ENCODE measurements around the gene EPX. TPM values are rescaled to one million over a fixed set of nuclear protein-coding genes. Genes with fewer than 3 reads are reported as not detected.

The EPX gene
- total RNA-seq, 4 donors from 2014 or later, result not detected

DNA sequence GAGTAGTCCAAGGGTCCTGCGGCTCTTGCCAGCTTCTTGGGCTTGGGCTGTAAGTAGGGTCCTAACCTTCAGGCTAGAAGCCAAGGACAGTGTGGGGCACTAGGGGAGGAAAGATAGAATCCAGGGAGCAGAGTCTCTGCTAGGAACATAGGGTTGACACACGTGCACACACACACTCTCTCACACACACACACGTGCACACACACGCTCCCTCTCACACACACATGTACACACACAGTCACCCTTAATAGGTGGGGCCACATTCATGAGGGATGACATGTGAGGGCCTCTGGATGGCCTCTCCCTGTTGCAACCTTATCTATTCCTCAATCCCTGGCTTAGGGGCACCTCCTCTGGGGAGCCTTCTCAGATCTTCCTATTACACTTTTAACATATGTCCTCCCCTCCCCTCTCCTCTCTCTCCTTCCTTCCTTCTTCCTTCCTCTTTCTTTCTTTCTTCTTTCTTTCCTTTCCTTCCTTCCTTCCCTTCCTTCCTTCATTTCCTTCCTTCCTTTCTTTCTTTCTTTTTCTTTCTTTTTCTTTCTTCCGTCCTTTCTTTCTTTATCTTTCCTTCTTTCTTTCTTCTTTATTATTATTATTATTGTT, 3.1 kb downstream of the EPX start:
- no peak for ATAC-seq
- TF ChIP-seq POLR2A (IDR thresholded peaks at IDR 0.05), result no peak
- TF ChIP-seq POLR2AphosphoS5 (IDR thresholded peaks at IDR 0.05), result no peak
- TF ChIP-seq EP300 (IDR thresholded peaks at IDR 0.05), result no peak
- TF ChIP-seq, protein P1, sequence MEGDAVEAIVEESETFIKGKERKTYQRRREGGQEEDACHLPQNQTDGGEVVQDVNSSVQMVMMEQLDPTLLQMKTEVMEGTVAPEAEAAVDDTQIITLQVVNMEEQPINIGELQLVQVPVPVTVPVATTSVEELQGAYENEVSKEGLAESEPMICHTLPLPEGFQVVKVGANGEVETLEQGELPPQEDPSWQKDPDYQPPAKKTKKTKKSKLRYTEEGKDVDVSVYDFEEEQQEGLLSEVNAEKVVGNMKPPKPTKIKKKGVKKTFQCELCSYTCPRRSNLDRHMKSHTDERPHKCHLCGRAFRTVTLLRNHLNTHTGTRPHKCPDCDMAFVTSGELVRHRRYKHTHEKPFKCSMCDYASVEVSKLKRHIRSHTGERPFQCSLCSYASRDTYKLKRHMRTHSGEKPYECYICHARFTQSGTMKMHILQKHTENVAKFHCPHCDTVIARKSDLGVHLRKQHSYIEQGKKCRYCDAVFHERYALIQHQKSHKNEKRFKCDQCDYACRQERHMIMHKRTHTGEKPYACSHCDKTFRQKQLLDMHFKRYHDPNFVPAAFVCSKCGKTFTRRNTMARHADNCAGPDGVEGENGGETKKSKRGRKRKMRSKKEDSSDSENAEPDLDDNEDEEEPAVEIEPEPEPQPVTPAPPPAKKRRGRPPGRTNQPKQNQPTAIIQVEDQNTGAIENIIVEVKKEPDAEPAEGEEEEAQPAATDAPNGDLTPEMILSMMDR (IDR thresholded peaks at IDR 0.05), result no peak
- Histone ChIP-seq H3K9me3 (no peaks in the 10 kb centered on the region), H3K36me3 (no peaks in the 10 kb centered on the region), H3K4me3 (no peak overlapping the region), H3K27ac (no peak overlapping the region), H3K4me1 (no peaks in the 10 kb centered on the region), H3K27me3 (peaks cover 82% of the 10 kb centered on the region)
- WGBS, 2 donors (ENCODE audit: low coverage in 1 of 2), result 75 to 92% methylated on average over 2 to 5 of the region's 5 CpGs

DNA sequence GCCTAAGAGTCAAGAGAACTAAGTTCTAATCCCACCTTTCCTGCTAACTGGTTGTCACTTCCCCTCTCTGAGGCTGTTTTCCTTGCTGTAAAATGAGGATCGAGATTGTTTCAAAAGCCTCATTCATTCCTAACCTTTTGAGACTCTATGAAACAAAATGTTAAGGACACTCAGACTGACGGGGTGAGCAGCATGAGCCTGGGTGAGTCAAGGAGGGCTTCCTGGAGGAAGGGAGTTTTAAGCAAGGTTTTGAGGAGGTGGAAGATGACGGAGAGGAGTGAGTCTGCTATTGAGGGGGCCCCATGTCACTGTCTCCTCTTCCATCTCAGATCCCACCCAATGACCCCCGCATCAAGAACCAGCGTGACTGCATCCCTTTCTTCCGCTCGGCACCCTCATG, 4.1 kb downstream of the EPX start:
- 78 to 79% methylated on average over 5 to 6 of the region's 7 CpGs for WGBS, 2 donors (ENCODE audit: low coverage in 1 of 2)
- Histone ChIP-seq H3K4me1 (no peaks in the 10 kb centered on the region), H3K9me3 (no peaks in the 10 kb centered on the region), H3K27ac (no peak overlapping the region), H3K4me3 (no peak overlapping the region), H3K36me3 (no peaks in the 10 kb centered on the region), H3K27me3 (peaks cover 72% of the 10 kb centered on the region)
- no peak for ATAC-seq
- TF ChIP-seq, protein P1 (IDR thresholded peaks at IDR 0.05), result no peak
- no peak for TF ChIP-seq POLR2A (IDR thresholded peaks at IDR 0.05)
- no peak for TF ChIP-seq POLR2AphosphoS5 (IDR thresholded peaks at IDR 0.05)
- no peak for TF ChIP-seq EP300 (IDR thresholded peaks at IDR 0.05)

DNA sequence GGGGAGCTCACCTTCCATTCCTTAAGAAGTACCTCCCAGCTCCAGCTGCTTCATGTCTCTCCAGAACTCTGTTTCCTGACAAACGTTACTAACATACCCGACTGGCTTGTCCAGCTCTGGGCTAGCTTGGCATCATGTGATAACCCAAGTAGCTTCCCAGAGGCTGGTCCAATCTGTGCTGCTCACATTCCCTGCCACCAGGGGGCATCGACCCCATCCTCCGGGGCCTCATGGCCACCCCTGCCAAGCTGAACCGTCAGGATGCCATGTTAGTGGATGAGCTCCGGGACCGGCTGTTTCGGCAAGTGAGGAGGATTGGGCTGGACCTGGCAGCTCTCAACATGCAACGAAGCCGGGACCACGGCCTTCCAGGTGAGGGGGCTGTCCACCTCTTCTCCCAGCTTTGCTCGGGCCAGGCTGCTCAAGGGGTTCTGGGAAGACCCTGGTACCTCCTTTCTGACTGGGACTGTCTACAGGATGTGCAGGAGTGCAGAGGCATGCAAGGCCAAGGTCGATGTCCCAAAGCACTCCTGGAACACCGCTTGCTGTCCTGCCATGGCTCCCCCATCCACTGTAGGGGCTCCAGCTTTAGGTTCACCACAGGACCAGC, 7.6 kb downstream of the EPX start:
- H3K36me3 ChIP-seq, result peaks cover 0 to 11% of the 10 kb centered on the region in 2 donors

DNA sequence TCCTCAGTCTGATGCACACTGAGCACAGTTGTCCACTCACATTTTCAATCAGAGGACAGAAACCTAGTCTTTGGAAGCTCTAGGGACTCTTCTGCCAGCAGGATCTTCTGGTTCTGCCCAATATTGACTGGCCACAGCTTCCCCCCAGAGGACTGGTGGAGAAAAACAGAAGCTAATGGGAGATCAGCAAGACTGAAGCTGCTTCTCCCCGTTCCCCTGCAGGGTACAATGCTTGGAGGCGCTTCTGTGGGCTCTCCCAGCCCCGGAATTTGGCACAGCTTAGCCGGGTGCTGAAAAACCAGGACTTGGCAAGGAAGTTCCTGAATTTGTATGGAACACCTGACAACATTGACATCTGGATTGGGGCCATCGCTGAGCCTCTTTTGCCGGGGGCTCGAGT, 10.3 kb downstream of the EPX start:
- Histone ChIP-seq H3K9me3 (no peaks in the 10 kb centered on the region), H3K36me3 (peaks cover 0 to 37% of the 10 kb centered on the region in 2 donors), H3K27ac (no peak overlapping the region), H3K27me3 (peaks cover 25% of the 10 kb centered on the region), H3K4me3 (no peak overlapping the region), H3K4me1 (no peaks in the 10 kb centered on the region)
- ATAC-seq, result no peak
- TF ChIP-seq, protein P1 (IDR thresholded peaks at IDR 0.05), result no peak
- no peak for TF ChIP-seq EP300 (IDR thresholded peaks at IDR 0.05)
- TF ChIP-seq POLR2AphosphoS5 (IDR thresholded peaks at IDR 0.05), result no peak
- TF ChIP-seq POLR2A (IDR thresholded peaks at IDR 0.05), result no peak
- WGBS, 2 donors (ENCODE audit: low coverage in 1 of 2), result 73 to 80% methylated on average over 1 to 5 of the region's 7 CpGs

More for the DNA sequence above, 7.6 kb downstream of the EPX start:
- ATAC-seq, result no peak
- H3K4me1 ChIP-seq, result no peaks in the 10 kb centered on the region
- TF ChIP-seq POLR2AphosphoS5 (IDR thresholded peaks at IDR 0.05) (no peak), POLR2A (IDR thresholded peaks at IDR 0.05) (no peak)
- TF ChIP-seq, protein P1 (IDR thresholded peaks at IDR 0.05), result peak in 1 of 4 experiments; percentile 46
- WGBS, 2 donors (ENCODE audit: low coverage in 1 of 2), result 0% methylated on average over 2 of the region's 14 CpGs; no CpG with 5 or more reads in 1 of the 2 donors
- H3K4me3 ChIP-seq, result no peak overlapping the region
- no peak overlapping the region for H3K27ac ChIP-seq
- H3K9me3 ChIP-seq, result no peaks in the 10 kb centered on the region
- H3K27me3 ChIP-seq, result peaks cover 44% of the 10 kb centered on the region

DNA sequence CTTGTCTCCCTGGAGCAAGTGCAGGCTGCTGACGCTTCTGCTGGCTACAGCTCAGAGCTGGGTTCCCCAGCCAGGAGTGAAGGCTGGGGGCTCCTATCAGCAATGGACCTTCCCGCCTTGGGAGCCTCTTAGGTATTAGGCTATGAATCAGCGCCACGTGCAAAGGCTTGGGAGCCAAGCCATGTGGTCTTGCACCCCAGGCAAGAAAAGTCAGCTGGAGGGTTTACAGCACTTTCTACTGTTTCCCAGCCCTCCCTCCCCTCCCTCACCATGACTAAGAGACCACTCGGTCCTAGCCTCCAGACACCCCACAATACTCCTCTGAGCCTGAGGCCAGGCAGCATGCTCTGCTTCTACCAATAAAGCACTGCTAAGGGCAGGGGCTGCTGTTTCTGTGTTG, 12.3 kb downstream of the EPX start:
- no peak for TF ChIP-seq POLR2A (IDR thresholded peaks at IDR 0.05)
- no peaks in the 10 kb centered on the region for H3K4me1 ChIP-seq
- H3K27ac ChIP-seq, result no peak overlapping the region
- H3K9me3 ChIP-seq, result no peaks in the 10 kb centered on the region
- peaks cover 6% of the 10 kb centered on the region for H3K27me3 ChIP-seq
- H3K4me3 ChIP-seq, result no peak overlapping the region
- peaks cover 0 to 56% of the 10 kb centered on the region in 2 donors for H3K36me3 ChIP-seq
- no peak for ATAC-seq
- whole genome bisulfite sequencing, 2 donors (ENCODE audit: low coverage in 1 of 2), result no CpG with 5 or more reads among the region's 5 CpGs

Data from gastroesophageal sphincter (tissue), 4 donors.